HepG2 (cell line): ENCODE measurements around the gene SPSB1. TPM values are rescaled to one million over a fixed set of nuclear protein-coding genes. Genes with fewer than 3 reads are reported as not detected.
A peak's percentile ranks its signal among the peaks of the same experiment; 100 is the strongest.

ENCODE experiments used
- ATAC-seq: fragments of 200-7000 bp; cut with Tn5 transposase; 3 replicates; pipeline ENCODE4 v1.9.1; 2020; ENCODE audit warnings: mild to moderate bottlenecking, moderate library complexity
- BruUV-seq: library from RNA; stranded (reverse); fragments of 400-500 nt; replicated peaks from 2 replicates; lab custom pipeline; 2021; lab: Mats Ljungman, UMichigan
- CTCF ChIA-PET: fragments of 300-600 bp; formaldehyde crosslinking; extraction: SDS; loops from one replicate; lab custom pipeline; 2021; ENCODE audit warnings: low total read pairs, inconsistent platforms, low intra/inter-chr PET ratio; lab: Yijun Ruan, JAX
- POLR2A ChIA-PET: fragments of 350-600 bp; sonication (Branson Sonifier 250); formaldehyde crosslinking; loops from one replicate; lab custom pipeline; 2020; ENCODE audit warnings: antibody characterized with exemption, inconsistent platforms; lab: Yijun Ruan, JAX
- DNase-seq: peaks from one replicate; pipeline ENCODE4 v3.0.0-alpha.2; 2015; ENCODE audit warnings: low spot score
- FAIRE-seq: peaks from 3 replicates; lab custom pipeline; 2011; peaks lifted over from hg19 to GRCh38; lab: Jason Lieb, UNC
- H2AFZ ChIP-seq: one replicate; pipeline ENCODE4 v1.6.1; 2011; ENCODE audit warnings: low read length, inconsistent platforms
- H3K27ac ChIP-seq: fragments of 300-600 bp; 3 replicates; pipeline ENCODE4 v1.8.0; 2011; ENCODE audit warnings: mixed run types, mild to moderate bottlenecking, mixed read lengths, low read length, inconsistent platforms; ENCODE audit not compliant: insufficient read depth; ENCODE audit errors: extremely low read length
- H3K27me3 ChIP-seq, 2 experiments: fragments of 200-600 bp in 1 of 2; 2 replicates in 1 of 2; 3 replicates in 1 of 2; pipeline versions ENCODE4 v1.6.0 to v1.8.0; 2011; ENCODE audit warnings: low read length in 2 of 2, mild to moderate bottlenecking in 2 of 2, moderate library complexity in 2 of 2, inconsistent platforms in 1 of 2; ENCODE audit not compliant: insufficient read depth in 2 of 2, control insufficient read depth in 1 of 2
- H3K36me3 ChIP-seq, 2 experiments: fragments of 200-600 bp in 1 of 2; replicated peaks in 1 of 2; 2 replicates in 1 of 2; 3 replicates in 1 of 2; pipeline versions ENCODE4 v1.5.1 to v1.8.0; 2011; ENCODE audit warnings: low read length in 2 of 2, inconsistent platforms in 1 of 2; ENCODE audit not compliant: insufficient read depth in 2 of 2, control insufficient read depth in 1 of 2
- H3K4me1 ChIP-seq: 2 replicates; pipeline ENCODE4 v1.5.1; 2012; ENCODE audit warnings: low read length, inconsistent platforms; ENCODE audit not compliant: insufficient read depth
- H3K4me2 ChIP-seq: 2 replicates; pipeline ENCODE4 v1.6.0; 2011; ENCODE audit warnings: low read depth, low read length, inconsistent platforms
- H3K4me3 ChIP-seq, 3 experiments: fragments of 200-600 bp in 1 of 3; sonication (generic), shearing (Covaris generic) in 1 of 3; replicated peaks in 1 of 3; 2 replicates each; pipeline ENCODE4 v1.5.1; 2011 to 2016; ENCODE audit warnings: low read length in 3 of 3, inconsistent platforms in 2 of 3, low read depth in 2 of 3, mild to moderate bottlenecking in 2 of 3, control low read depth in 1 of 3, mixed read lengths in 1 of 3; ENCODE audit not compliant: insufficient read depth in 1 of 3
- H3K79me2 ChIP-seq: one replicate; pipeline ENCODE4 v1.6.1; 2011; ENCODE audit warnings: low read length, inconsistent platforms; ENCODE audit not compliant: insufficient read depth
- H3K9ac ChIP-seq: 2 replicates; pipeline ENCODE4 v1.6.0; 2011; ENCODE audit warnings: mild to moderate bottlenecking, low read depth, low read length, inconsistent platforms; ENCODE audit not compliant: insufficient read depth
- H3K9me3 ChIP-seq: 2 replicates; pipeline ENCODE4 v1.5.1; 2012; ENCODE audit warnings: mild to moderate bottlenecking, low read length
- H4K20me1 ChIP-seq: 2 replicates; pipeline ENCODE4 v1.6.0; 2011; ENCODE audit warnings: inconsistent platforms, mild to moderate bottlenecking, low read length, moderate library complexity; ENCODE audit not compliant: insufficient read depth
- HNF1B ChIP-seq: sonication (generic); formaldehyde crosslinking; IDR thresholded peaks from 2 replicates; pipeline ENCODE4 v1.5.1; 2020; ENCODE audit warnings: mild to moderate bottlenecking, moderate library complexity, missing genetic modification reagents
- ZNF260 ChIP-seq: sonication (generic); formaldehyde crosslinking; IDR thresholded peaks from 2 replicates; pipeline ENCODE4 v1.4.0; 2020; ENCODE audit warnings: missing genetic modification reagents, low read depth, mild to moderate bottlenecking, borderline replicate concordance
- ZNF652 ChIP-seq: IDR thresholded peaks from 2 replicates; pipeline ENCODE4 v1.6.1; 2016; ENCODE audit warnings: low read depth, borderline replicate concordance
- WGBS: methylation state at CpG from one replicate; pipeline ENCODE4 v1.1.6; 2017; ENCODE audit warnings: low lambda C conversion rate; 5-methylcytosine and 5-hydroxymethylcytosine counted together
- in situ Hi-C: cut with HindIII; loops from 2 replicates; pipeline ENCODE4 v1.10.0; 2017; ENCODE audit warnings: low pct_unique_long_range_greater_than_20kb; ENCODE audit not compliant: extremely low pct_ligation_motif_present
- intact Hi-C: fragments of 100-400 bp; cut with micrococcal nuclease; formaldehyde crosslinking; loops from one replicate; pipeline ENCODE4 v1.10.0; 2022; ENCODE audit not compliant: unreplicated experiment
- polyA plus RNA-seq, 8 experiments: library from polyadenylated mRNA; depleted of rRNA in 3 of 8; stranded (reverse) in 7 of 8; unstranded in 1 of 8; fragments of >200 nt; fragmentation: Illumina TruSeq in 4 of 8; extraction: Trizol in 4 of 8; gene quantifications; 2 replicates each; pipeline versions ENCODE4 v1.2.1 to v1.2.3, GENCODE V29; 2011 to 2016; ENCODE audit warnings: low read depth in 4 of 8, missing spikeins in 1 of 8, mixed read lengths in 1 of 8; ENCODE audit not compliant: insufficient read depth in 1 of 8
- total RNA-seq, 5 experiments: library from RNA; depleted of rRNA; stranded (reverse); fragments of >200 nt; fragmentation: Illumina TruSeq; extraction: Trizol; gene quantifications; 2 replicates each; pipeline ENCODE4 v1.2.3, GENCODE V29; 2016; ENCODE audit warnings: low read depth in 1 of 5

Gene SPSB1
- total and polyA plus RNA-seq, 2 of the 13 experiments (the other 11 are each of a cell fraction or from before 2014, with no cell fraction given), result 5.0 to 8.0 TPM

- BruUV-seq, result no TSS peak
- DNase-seq, result no peak
- H3K36me3 ChIP-seq, result peaks cover 0 to 1% of the 10 kb centered on the region in 2 experiments; a peak in 2 of 5 replicates
- H3K9ac ChIP-seq, result no peak overlapping the region
- no peak for TF ChIP-seq ZNF260
- TF ChIP-seq, all 625 proteins: peak for 0
- Histone ChIP-seq H3K4me1 (peaks cover 55% of the 10 kb centered on the region), H3K4me3 (no peak overlapping the region), H3K27me3 (no peaks in the 10 kb centered on the region), H3K27ac (peak overlapping the region; percentile 26), H3K9me3 (no peaks in the 10 kb centered on the region), H3K4me2 (no peak overlapping the region; the same call in 1 of the 2 replicates), H4K20me1 (no peaks in the 10 kb centered on the region), H3K79me2 (peaks cover 6% of the 10 kb centered on the region), H2AFZ (no peak overlapping the region)
- in situ Hi-C loops (no loop called here), intact Hi-C loops (no loop called here)
- POLR2A ChIA-PET, result interaction anchor here (7.0 kb wide), 1 partner anchor 17 kb away, joined by 303 read pairs; the partner anchor contains the start of gene H6PD
- no peak for ATAC-seq
- CTCF ChIA-PET, result no interaction called here
- FAIRE-seq, result no peak
- WGBS, result 70% methylated on average over 8 of the region's 8 CpGs
Measured at GRCh38 chr1:9253004-9253403, 39.7 kb upstream of the SPSB1 start.

GRCh38 chr1:9253453-9254105 is 39.1 kb upstream of the SPSB1 start:
- Histone ChIP-seq H3K9me3 (no peaks in the 10 kb centered on the region), H3K4me1 (peaks cover 55% of the 10 kb centered on the region), H3K27me3 (no peaks in the 10 kb centered on the region), H3K27ac (no peak overlapping the region), H3K4me2 (no peak overlapping the region), H3K79me2 (peaks cover 12% of the 10 kb centered on the region), H4K20me1 (no peaks in the 10 kb centered on the region), H3K4me3 (no peak overlapping the region), H3K9ac (no peak overlapping the region), H2AFZ (no peak overlapping the region), H3K36me3 (peaks cover 0 to 1% of the 10 kb centered on the region in 2 experiments; a peak in 2 of 5 replicates)
- no peak for FAIRE-seq
- peak; percentile 89 for TF ChIP-seq ZNF652 (CRISPR knock-in tag)
- no peak for TF ChIP-seq HNF1B (CRISPR knock-in tag)
- in situ Hi-C loops (no loop called here), intact Hi-C loops (no loop called here)
- DNase-seq, result no peak
- TSS peak; percentile 42 for BruUV-seq
- 96% methylated on average over 10 of the region's 10 CpGs for WGBS
- no peak for ATAC-seq
- ChIA-PET POLR2A (interaction anchor here (1.3 to 7.0 kb wide), 2 partner anchors 18 to 20 kb away, joined by 3 to 303 read pairs; partner anchors contain the start of gene H6PD), CTCF (no interaction called here)
